HepG2 (cell line): ENCODE measurements around the gene UVSSA.

Source experiments
- ARNT ChIP-seq: fragments of 450-650 bp; IDR thresholded peaks from 2 replicates; pipeline ENCODE4 v1.6.1; 2017
- EHMT2 ChIP-seq: fragments of 200-600 bp; sonication (generic); IDR thresholded peaks from 2 replicates; pipeline ENCODE4 v1.7.0; 2017; ENCODE audit warnings: antibody characterized with exemption, low read depth, low read length, borderline replicate concordance
- MNT ChIP-seq: fragments of 450-650 bp; IDR thresholded peaks from 2 replicates; pipeline ENCODE4 v1.6.1; 2016
- RFX5 ChIP-seq: IDR thresholded peaks from 2 replicates; pipeline ENCODE4 v1.6.1; 2011; ENCODE audit warnings: low read depth, low read length, improper control_type of control experiment
- SMAD9 ChIP-seq: sonication (generic); formaldehyde crosslinking; IDR thresholded peaks from 2 replicates; pipeline ENCODE4 v1.5.1; 2020; ENCODE audit warnings: mild to moderate bottlenecking, missing genetic modification reagents
- SP1 ChIP-seq, 2 experiments: fragments of 450-650 bp in 1 of 2; sonication (generic) in 1 of 2; formaldehyde crosslinking in 1 of 2; IDR thresholded peaks; 2 replicates each; pipeline versions ENCODE4 v1.4.0 to v1.6.1; 2016 to 2020; ENCODE audit warnings: missing genetic modification reagents in 1 of 2
- ZNF644 ChIP-seq: IDR thresholded peaks from 2 replicates; pipeline ENCODE4 v1.6.1; 2016; ENCODE audit warnings: low read depth
- TF ChIP-seq, protein P1 (sequence below): IDR thresholded peaks from 2 replicates; pipeline ENCODE4 v1.6.1; 2016; ENCODE audit warnings: missing compliant biosample characterization, missing genetic modification reagents, borderline replicate concordance

DNA sequence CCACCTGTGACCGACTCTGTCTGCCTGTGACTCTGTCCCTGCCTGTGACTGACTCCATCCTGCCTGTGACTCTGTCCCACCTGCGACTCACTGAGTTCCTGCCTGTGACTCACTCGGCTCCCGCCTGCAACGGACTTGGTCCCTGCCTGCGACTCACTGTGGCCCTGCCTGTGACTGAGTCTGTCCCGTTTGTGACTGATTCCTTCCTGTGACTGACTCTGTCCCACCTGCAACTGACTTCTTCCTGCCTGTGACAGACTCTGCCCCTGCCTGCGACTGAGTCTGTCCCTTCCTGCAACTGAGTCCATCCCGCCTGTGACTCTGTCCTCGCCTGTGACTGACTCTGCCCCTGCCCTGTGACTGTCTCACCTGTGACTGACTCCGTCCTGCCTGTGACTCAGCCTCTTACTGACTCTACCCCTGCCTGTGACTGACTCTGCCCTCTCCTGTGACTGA, 9.6 kb upstream of the UVSSA start:
- TF ChIP-seq SP1 (IDR thresholded peaks at IDR 0.05) (no peak), SP1 (CRISPR knock-in tag; IDR thresholded peaks at IDR 0.05) (no peak), ZNF644 (CRISPR knock-in tag) (no peak), MNT (no peak), SMAD9 (no peak), RFX5 (no peak), EHMT2 (no peak), ARNT (no peak)
- TF ChIP-seq, protein P1, sequence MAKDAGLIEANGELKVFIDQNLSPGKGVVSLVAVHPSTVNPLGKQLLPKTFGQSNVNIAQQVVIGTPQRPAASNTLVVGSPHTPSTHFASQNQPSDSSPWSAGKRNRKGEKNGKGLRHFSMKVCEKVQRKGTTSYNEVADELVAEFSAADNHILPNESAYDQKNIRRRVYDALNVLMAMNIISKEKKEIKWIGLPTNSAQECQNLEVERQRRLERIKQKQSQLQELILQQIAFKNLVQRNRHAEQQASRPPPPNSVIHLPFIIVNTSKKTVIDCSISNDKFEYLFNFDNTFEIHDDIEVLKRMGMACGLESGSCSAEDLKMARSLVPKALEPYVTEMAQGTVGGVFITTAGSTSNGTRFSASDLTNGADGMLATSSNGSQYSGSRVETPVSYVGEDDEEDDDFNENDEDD: no peak
